HK-2 (cell line): ENCODE data around the gene CMTM5.
"Not testable (repeated sequence)": the region's sequence is repeated elsewhere in the genome, so short reads cannot be mapped to it uniquely, and the experiment has no call there.

Experiments
- DNase-seq: peaks from one replicate; pipeline ENCODE4 v3.0.0-alpha.2; 2018; ENCODE audit not compliant: unreplicated experiment

The CMTM5 gene

DNA sequence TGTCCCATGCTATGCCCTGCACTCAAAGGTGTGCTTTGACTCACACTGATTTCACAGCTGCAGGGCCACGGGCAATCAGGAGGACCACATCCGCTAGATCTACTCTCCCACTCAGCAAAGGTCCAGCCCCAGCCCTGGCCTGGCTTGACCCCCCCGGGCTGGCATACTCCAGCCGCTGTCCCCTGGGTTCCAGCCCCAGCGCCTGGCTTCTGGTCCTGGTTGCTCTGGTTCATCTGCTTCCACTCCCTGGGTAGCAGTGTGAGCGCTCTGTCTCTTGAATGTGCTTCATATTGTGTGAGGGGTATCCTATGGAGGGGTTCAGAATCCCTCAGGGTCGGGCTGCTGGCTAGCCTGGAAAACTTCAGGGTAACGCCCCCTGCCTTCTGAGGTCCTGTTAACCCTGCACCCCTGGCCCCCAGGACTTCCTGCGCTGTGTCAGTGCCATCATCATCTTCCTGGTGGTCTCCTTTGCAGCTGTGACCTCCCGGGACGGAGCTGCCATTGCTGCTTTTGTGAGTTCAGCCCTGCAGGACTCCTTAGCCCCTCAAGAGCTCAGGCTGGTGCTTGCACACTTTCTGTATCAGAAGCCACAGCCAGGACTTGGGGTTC, 1.9 kb downstream of the CMTM5 start:
- DNase-seq: no peak

DNA sequence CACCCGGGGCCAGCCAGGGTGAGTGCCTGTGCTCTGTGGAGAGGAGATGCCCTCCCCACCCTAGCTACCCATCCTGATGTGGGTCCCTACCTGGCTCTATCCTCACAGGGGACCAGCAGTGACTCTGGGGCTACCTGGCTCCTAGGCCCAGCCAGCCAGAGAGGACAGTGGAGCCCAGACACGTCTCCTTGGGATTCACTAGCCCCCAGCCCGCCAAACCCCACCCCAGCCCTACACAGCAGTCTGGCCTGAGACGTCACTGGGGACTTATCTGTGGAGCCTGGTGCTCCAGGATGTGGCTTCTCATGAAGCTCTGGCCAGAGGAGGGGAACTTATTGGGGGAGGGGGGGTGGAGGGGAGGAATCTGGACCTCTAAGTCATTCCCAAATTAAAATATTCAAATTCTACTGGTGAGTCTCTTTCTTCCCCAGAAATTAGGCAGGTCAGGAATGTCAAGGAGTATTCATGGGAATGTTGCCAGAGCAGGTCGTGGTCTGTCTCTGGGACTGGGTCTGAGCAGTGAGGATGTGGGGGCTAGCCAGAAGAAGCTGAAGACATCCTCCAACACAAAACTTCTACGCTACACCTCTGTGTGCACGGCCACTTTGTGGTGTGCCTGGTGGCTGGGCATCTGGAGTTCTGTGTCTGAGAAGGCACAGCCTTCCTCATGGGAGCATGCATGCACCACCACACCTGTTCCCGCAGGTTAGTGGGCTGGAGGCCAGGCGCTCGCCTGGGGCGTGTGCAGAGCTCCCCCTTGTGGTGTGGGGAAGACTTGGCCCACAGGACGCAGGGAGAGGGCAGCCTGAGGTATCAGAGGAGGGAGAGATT, 2.7 kb downstream of the CMTM5 start:
- DNase-seq: peak; percentile 53

DNA sequence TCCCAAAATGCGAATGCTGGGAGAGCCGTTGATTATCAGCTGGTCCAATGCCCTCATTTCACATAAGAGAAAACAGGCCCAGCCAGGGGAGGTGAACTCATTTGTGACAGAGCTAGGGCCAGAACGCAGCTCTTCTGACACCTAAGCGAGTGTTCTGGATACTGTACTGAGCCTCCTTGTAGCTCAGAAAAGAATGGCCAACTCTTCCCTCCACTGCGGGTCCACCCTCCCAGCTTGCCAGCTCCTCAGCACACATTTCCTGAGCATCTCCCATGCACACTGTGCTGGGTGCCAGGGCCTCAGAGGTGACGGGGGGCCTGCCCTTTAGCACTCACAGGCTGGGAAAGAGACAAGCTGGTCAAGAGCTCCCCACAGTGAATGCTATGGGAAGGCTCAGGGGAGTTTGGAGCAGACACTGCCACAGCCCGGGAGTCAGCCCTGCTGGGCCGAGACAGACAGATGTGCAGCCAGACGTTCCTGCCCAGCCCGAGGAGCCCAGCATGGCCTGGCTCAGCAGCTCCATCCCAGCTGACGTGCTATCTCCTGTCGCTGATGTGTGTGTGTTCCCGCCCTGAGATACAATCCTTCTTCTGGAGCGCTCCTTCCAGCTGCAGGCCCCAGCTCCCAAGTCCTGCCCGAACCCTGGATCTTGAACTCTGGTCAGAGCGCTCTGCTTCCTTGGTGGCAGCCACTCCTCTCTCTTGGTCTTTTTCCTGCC, 3.5 kb downstream of the CMTM5 start:
- DNase-seq: no peak

DNA sequence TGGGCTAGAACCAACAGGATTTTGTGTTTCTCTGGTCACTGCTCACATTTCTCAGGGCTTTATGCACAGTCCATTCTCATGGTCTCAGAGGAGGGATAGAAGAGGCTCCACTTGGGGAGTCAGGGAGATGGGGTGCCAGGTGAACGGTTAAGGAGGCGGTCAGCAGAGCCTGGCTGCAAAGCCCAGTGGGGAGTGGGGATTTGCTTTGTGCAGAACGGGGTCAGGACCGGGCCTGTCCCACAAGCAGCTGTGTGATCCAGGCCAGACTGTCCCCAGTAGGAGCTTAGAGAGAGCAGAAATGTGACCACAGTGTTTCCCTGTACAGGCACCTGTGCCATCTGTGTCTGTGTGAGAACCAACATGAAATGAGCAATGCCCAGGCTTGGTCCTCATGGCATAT, 4.1 kb downstream of the CMTM5 start:
- no peak for DNase-seq

DNA sequence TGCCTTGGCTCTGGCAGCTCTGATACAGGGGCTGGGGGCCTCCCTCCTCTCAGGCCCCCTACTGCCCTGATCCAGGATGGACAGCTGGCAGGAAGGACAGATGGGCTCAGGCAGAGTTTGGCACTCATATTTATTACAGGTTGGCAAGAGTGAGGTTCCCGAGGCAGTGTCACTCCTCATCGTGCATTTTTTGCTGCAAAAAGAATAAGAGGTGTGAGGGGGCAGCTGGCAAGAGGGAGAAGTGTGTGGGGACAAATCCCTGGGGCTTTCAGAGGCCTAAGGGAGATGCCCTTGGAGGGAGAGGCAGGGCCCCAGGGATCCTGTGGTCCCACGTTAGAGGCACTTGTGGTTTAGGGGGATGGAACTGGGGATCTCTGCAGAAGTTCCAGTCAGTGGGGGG, 5.0 kb downstream of the CMTM5 start:
- no peak for DNase-seq

DNA sequence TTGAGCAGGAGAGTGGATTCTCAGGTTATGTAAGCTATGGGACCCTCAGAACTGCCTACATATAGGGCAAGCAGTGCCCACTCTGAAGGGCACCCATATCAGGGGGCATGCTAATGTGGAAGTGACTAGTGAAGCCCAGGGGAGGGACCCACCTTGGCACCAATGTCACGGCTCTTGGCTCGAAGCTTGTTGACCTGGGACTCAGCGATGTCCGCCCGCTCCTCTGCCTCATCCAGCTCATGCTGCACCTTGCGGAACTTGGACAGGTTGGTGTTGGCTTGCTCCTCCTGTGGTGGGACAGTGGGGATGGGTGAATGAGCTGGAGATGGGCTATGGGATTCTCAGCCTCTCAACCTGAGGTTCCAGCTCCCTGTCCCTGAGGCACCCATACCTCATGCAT, 5.4 kb downstream of the CMTM5 start:
- no peak for DNase-seq

DNA sequence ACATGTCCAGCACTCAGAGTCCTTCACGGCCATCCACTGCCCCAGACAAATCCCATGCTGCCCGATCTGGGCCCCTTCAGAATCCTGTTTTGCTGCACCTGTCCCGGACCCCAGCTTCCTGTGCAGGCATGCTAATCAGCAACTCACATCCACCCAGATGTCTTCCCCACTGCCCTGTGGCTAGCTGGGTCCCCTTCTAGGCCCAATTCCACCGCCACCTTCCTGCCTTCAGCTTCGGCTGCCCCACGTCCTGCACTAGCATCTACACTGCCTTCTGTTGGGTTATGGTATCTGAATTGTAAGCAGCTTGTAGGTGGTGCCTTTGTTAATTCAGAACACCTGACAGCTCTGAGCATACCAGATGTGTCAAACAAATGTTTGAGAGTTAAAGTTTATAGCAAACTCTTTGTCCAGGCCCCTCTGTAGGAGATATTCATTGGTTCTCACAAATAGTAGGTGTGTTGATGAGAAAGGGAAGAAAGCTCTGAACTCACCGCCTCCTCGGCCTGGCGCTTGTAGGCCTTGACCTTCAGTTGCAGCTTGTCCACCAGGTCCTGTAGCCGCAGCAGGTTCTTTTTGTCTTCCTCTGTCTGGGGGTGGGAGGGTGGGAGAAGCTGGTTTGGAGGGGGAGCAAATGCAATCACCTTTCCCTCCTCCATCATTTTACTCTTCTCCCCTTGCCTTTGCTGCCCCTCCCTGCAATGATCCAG, 6.0 kb downstream of the CMTM5 start:
- DNase-seq: no peak

DNA sequence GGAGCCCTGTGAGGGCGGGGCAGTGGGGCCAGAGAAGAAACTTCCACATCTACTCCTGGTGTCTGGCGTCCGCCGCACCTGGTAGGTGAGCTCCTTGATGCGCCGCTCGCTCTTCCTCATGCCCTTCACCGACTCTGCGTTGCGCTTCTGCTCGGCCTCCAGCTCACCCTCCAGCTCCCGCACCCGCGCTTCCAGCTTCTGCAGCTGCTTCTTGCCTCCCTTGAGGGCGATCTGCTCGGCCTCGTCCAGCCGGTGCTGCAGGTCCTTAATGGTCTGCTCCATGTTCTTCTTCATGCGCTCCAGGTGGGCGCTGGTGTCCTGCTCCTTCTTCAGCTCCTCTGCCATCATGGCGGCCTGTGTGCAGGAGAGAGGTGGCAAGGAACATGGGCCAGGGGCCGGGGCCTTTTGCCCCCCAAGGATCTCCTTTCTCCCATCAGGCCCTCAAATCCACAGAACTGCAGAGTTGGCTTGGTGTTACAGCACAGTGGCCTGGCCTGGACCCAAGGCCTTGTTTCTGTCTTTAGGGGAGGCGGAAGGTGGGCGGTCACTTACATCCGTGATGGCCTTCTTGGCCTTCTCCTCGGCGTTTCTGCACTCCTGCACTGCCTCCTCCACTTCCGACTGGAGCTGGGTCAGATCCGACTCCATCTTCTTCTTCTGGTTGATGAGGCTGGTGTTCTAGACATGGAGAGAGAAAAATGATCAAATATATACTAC, 7.7 kb downstream of the CMTM5 start:
- no peak for DNase-seq

DNA sequence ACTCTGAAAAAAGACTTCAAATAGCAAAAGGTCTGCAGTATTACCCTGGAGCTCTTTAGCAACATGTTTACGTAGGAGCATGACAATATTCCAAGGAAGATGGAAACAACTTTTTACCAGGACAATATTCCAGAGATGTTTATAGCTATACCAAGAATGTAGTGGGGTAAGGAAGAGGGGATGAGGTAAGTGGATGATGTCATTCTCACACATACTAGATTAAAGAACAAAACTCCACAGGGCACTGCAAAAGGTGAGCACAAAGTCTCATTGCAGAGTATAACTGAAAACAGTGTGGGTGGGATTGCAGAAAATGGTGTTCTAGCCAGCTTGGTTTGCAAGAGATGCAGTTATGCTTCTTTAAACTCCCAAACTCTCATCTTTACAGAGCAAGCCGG, 8.4 kb downstream of the CMTM5 start:
- DNase-seq: no peak

DNA sequence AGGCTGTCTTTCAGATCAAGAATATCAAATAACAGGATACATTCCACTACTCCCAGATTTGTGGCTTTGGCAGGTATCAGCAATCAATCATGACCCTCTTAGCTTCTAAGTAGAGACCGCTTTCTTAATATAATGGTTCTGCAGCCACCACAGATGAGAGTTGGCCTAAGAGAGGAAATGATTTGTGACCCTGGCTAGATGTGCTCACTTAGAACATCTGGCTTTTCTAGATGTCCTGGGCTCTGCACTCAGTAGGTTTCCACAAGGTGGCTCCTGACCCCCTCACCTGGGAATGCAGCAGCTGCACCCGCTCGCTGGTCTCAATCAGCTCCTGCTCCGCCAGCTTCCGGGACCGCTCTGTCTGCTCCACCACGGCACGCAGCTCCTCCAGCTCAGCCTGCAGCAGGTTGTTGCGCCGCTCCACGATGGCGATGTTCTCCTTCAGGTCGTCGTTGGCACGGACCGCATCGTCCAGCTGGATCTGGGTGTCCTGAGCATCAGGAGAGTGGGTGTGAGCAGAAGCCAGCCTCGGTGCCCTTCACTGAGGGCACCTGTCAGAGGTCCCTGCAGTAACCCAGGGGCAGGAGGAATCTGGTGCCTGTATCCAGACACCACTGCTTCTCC, 8.9 kb downstream of the CMTM5 start:
- no peak for DNase-seq

DNA sequence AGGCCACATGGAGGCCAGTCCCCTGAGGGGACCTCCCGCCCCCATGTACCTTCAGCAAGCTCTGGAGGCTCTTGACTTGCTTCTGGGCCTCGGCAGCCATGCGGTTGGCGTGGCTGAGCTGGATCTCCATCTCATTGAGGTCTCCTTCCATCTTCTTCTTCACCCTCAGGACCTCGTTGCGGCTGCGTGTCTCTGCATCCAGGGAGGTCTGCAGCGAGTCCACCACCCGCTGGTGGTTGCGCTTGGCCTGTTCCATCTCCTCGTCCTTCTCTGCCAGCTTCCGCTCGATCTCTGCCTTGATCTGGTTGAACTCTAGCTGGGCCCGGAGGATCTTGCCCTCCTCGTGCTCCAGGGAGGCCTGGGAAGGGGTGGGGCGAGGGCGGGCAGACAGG, 9.4 kb downstream of the CMTM5 start:
- DNase-seq: not testable (repeated sequence)

DNA sequence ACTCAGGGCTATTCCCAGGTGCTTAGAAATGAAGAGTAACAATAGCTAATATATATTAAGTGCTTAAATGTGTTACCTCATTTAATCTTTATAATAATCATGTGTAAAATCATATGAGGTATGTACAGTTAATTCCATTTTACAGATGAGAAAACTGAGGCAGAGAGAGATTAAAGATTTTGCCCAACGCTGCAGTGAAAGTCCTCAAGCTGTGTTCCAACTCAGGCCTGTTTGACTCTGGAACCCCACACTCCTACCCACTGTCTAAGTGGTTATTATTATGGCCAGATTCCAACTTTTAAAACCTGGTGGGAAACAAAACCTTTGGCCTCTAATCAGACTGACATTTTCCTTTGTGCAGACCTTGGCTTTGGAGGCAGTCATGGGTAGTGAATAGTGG, 10.2 kb downstream of the CMTM5 start:
- DNase-seq: no peak

DNA sequence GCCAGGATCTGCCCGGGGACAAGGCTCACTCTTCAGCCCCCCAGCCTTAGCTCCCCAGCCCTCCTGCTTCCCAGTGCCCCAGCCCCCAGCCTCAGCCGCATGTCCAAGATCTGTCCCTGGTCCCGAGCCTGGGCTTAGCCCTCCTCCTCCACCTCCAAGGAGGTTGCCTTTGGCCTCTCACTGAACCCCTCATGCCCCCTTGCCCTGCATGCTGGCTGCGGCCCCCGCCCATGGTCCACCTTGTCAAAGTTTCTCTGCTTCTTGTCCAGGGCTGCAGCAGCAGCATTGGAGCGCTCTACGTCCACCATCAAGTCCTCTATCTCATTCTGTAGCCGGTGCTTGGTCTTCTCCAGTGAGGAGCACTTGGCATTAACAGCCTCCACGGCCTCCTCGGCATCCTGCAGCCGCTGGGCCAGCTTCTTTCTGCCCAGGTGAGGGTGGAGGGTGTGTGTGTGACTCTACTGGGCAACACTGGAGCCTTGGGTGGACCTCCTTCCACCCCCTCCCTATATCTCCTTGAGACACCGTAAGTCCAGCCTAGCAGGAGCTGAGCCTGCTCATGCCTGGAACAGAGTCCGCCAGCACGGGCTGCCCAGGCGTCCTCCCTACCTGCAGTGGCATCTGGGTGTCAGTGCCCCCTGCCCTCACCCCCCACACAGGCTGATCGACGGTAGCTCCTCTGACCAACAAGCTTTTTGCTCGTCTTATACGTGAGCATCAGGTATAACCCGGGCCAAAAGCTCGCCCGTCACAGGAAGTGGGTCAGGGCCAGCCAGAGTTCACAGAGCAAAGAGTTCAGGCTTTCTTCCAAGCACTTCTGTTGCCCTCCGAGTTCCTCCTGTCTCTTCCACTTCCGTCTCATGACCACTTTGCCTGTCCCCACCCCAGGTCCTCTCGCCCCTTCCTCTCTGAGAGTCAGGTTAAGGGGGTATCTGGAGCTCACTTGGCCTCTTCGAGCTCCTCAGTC, 11.4 kb downstream of the CMTM5 start:
- no peak for DNase-seq

DNA sequence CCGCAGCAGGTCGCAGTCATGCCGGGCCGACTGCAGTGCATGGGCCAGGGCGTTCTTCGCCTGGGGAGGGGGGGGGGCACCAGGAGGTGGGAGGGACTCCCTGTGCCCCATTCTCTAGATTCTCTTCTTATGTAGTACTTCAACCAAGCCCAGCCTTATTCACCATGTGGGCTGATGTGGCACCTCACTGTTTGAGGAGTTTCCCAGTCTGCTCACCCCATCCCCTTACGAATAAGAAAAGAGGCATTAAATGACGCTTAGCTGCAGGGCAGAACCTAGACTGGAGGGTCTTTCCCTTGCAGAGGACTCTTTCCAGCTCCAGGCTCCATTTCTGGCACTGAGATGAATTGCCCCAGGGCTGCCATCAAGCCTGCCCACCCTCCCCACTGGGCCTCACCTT, 12.2 kb downstream of the CMTM5 start:
- DNase-seq: no peak

DNA sequence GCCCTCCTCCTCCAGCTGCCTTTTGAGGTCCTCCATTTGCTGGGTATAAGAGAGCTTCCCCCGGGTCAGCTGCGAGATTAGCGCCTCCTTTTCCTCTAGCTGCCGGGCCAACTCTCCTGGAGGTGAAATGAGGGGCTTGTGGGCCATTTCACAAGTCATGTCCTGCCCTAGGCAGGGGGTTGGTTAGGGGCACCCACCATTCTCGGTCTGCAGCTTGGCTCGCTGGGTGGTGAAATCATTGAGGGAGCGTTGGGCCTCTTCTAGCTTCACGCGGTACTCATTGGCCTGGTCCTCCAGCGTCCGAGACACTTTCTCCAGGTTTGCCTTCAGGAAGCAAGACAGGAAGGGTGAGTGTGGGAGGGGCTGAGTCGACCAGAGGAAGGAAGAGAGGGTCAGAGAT, 12.6 kb downstream of the CMTM5 start:
- no peak for DNase-seq

DNA sequence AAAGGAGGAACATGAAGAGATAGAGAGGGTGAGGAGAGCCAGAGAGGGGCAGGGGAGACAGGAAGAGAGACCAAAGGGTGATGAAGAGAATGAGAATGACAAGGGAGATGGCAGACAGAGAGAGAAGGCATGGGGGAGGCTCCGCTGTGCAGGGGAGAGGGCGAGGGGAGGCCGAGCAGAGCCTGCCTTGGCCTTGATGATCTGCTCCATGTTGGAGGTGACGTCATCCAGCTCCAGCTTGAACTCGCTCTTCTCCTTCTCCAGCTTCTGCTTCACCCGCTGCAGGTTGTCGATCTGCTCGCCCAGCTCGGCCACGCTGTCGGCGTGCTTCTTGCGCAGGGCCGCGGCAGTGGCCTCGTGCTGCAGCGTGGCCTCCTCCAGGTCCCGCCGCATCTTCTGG, 13.0 kb downstream of the CMTM5 start:
- not testable (repeated sequence) for DNase-seq

DNA sequence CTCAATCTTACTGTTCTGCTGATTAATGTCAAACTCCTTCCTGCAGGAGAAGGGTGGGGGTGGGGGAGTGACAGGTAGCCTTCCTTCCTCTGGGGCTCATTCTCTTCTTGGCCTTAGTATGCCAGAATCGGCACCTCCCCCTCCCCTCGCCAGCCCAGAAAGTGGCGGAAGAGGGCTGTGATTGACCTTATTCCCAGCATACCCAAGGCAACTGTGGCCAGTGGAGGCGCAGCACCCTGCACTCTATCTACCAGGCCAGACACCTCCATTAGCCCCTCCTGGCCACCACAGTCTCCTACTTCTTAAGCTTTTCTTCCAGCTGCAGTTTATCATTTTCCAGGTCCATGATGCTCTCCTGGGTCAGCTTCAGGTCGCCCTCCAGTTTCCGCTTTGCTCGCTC, 15.8 kb downstream of the CMTM5 start:
- no peak for DNase-seq

DNA sequence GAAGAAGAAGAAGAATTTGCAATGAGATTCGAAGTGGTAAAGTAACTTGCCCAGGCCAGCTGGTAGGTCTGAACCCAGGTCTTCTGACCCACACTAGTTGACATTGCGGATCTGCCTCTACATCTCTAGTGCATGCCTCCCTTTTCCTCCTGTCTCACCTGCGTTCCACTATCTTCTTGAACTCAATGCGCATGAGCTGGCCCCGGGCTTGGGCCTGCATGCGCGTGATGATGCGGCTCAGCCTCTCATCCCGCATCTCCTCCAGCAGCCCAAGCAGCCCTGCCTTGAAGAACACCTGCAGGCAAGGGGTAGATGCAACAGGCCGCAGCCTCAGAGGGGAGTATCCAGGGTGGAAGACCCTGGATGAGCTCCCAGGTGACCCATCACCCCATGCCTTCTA, 19.3 kb downstream of the CMTM5 start:
- no peak for DNase-seq

DNA sequence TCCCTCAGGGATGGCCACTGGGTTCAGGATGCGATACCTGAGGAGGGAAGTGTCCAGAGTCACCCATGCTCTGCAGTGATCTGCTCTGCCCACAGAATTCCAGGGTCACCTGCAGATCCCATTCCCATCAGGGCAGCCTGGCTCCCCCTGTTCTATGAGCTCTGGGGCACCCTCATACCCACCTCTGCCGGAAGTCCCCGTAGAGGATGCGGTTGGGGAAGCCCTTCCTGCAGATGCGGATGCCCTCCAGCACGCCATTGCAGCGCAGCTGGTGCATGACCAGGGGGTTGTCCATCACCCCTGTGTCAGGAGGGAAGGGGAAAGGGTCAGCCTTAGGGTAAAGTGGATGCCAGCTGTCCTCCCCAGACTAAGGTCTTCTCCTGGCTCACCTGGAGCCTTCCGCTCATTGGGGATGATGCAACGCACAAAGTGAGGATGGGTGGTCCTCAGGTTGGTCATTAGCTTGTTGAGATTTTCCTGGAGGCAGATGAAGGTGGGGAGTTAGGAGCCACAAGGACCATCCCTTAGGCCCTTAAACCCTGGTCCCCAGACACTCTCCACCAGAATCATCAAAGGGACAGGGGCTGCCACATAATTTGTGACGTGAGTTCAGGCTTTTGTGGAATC, 20.0 kb downstream of the CMTM5 start:
- no peak for DNase-seq

DNA sequence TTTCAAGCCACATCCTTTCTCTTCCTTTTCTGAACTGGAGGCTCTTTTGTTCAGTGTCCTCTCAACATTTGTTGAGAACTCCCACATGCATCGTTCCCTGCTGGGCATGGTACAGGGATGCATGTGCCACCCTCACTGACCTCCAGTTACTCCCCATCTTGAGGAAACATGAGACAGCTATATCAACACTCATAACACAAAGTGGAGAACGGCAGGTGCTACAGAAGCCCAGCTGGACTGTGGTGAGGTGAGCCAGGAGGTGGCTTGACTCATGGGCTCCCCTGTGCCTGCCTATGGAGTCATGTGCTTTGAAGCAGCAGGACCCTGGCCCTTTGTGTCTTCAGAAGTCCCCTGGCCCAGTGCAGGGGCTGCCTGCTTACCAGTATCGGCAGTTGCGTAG, 21.5 kb downstream of the CMTM5 start:
- no peak for DNase-seq
